Measurements from ENCODE around the gene CYP8B1. TPM values are rescaled to one million over a fixed set of nuclear protein-coding genes. Genes with fewer than 3 reads are reported as not detected.

Gene CYP8B1
- total and polyA plus RNA-seq, 2 experiments from 2014 or later: not detected

- TF ChIP-seq, protein P1, sequence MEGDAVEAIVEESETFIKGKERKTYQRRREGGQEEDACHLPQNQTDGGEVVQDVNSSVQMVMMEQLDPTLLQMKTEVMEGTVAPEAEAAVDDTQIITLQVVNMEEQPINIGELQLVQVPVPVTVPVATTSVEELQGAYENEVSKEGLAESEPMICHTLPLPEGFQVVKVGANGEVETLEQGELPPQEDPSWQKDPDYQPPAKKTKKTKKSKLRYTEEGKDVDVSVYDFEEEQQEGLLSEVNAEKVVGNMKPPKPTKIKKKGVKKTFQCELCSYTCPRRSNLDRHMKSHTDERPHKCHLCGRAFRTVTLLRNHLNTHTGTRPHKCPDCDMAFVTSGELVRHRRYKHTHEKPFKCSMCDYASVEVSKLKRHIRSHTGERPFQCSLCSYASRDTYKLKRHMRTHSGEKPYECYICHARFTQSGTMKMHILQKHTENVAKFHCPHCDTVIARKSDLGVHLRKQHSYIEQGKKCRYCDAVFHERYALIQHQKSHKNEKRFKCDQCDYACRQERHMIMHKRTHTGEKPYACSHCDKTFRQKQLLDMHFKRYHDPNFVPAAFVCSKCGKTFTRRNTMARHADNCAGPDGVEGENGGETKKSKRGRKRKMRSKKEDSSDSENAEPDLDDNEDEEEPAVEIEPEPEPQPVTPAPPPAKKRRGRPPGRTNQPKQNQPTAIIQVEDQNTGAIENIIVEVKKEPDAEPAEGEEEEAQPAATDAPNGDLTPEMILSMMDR (conservative IDR thresholded peaks at IDR 0.05; ENCODE audit: low read depth in 2 of 2): no peak
- no peak for TF ChIP-seq POLR2AphosphoS5 (IDR thresholded peaks at IDR 0.05; ENCODE audit: low read depth)
- no peak for TF ChIP-seq EZH2 (IDR thresholded peaks at IDR 0.05; ENCODE audit: low read depth, unreplicated experiment)
- TF ChIP-seq ZNF331 (CRISPR knock-in tag; IDR thresholded peaks at IDR 0.05; ENCODE audit: low read depth): no peak
- TF ChIP-seq NANOG (IDR thresholded peaks at IDR 0.05; ENCODE audit: borderline replicate concordance): no peak
- TF ChIP-seq JUNB (IDR thresholded peaks at IDR 0.05; ENCODE audit: unreplicated experiment): no peak
- no peak for TF ChIP-seq STAT1 (IDR thresholded peaks at IDR 0.05; ENCODE audit: unreplicated experiment)
- TF ChIP-seq, protein P2, sequence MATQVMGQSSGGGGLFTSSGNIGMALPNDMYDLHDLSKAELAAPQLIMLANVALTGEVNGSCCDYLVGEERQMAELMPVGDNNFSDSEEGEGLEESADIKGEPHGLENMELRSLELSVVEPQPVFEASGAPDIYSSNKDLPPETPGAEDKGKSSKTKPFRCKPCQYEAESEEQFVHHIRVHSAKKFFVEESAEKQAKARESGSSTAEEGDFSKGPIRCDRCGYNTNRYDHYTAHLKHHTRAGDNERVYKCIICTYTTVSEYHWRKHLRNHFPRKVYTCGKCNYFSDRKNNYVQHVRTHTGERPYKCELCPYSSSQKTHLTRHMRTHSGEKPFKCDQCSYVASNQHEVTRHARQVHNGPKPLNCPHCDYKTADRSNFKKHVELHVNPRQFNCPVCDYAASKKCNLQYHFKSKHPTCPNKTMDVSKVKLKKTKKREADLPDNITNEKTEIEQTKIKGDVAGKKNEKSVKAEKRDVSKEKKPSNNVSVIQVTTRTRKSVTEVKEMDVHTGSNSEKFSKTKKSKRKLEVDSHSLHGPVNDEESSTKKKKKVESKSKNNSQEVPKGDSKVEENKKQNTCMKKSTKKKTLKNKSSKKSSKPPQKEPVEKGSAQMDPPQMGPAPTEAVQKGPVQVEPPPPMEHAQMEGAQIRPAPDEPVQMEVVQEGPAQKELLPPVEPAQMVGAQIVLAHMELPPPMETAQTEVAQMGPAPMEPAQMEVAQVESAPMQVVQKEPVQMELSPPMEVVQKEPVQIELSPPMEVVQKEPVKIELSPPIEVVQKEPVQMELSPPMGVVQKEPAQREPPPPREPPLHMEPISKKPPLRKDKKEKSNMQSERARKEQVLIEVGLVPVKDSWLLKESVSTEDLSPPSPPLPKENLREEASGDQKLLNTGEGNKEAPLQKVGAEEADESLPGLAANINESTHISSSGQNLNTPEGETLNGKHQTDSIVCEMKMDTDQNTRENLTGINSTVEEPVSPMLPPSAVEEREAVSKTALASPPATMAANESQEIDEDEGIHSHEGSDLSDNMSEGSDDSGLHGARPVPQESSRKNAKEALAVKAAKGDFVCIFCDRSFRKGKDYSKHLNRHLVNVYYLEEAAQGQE (IDR thresholded peaks at IDR 0.05; ENCODE audit: unreplicated experiment): no peak
- no peak for TF ChIP-seq CREB1 (CRISPR knock-in tag; IDR thresholded peaks at IDR 0.05; ENCODE audit: low read depth)
- TF ChIP-seq, protein P3, sequence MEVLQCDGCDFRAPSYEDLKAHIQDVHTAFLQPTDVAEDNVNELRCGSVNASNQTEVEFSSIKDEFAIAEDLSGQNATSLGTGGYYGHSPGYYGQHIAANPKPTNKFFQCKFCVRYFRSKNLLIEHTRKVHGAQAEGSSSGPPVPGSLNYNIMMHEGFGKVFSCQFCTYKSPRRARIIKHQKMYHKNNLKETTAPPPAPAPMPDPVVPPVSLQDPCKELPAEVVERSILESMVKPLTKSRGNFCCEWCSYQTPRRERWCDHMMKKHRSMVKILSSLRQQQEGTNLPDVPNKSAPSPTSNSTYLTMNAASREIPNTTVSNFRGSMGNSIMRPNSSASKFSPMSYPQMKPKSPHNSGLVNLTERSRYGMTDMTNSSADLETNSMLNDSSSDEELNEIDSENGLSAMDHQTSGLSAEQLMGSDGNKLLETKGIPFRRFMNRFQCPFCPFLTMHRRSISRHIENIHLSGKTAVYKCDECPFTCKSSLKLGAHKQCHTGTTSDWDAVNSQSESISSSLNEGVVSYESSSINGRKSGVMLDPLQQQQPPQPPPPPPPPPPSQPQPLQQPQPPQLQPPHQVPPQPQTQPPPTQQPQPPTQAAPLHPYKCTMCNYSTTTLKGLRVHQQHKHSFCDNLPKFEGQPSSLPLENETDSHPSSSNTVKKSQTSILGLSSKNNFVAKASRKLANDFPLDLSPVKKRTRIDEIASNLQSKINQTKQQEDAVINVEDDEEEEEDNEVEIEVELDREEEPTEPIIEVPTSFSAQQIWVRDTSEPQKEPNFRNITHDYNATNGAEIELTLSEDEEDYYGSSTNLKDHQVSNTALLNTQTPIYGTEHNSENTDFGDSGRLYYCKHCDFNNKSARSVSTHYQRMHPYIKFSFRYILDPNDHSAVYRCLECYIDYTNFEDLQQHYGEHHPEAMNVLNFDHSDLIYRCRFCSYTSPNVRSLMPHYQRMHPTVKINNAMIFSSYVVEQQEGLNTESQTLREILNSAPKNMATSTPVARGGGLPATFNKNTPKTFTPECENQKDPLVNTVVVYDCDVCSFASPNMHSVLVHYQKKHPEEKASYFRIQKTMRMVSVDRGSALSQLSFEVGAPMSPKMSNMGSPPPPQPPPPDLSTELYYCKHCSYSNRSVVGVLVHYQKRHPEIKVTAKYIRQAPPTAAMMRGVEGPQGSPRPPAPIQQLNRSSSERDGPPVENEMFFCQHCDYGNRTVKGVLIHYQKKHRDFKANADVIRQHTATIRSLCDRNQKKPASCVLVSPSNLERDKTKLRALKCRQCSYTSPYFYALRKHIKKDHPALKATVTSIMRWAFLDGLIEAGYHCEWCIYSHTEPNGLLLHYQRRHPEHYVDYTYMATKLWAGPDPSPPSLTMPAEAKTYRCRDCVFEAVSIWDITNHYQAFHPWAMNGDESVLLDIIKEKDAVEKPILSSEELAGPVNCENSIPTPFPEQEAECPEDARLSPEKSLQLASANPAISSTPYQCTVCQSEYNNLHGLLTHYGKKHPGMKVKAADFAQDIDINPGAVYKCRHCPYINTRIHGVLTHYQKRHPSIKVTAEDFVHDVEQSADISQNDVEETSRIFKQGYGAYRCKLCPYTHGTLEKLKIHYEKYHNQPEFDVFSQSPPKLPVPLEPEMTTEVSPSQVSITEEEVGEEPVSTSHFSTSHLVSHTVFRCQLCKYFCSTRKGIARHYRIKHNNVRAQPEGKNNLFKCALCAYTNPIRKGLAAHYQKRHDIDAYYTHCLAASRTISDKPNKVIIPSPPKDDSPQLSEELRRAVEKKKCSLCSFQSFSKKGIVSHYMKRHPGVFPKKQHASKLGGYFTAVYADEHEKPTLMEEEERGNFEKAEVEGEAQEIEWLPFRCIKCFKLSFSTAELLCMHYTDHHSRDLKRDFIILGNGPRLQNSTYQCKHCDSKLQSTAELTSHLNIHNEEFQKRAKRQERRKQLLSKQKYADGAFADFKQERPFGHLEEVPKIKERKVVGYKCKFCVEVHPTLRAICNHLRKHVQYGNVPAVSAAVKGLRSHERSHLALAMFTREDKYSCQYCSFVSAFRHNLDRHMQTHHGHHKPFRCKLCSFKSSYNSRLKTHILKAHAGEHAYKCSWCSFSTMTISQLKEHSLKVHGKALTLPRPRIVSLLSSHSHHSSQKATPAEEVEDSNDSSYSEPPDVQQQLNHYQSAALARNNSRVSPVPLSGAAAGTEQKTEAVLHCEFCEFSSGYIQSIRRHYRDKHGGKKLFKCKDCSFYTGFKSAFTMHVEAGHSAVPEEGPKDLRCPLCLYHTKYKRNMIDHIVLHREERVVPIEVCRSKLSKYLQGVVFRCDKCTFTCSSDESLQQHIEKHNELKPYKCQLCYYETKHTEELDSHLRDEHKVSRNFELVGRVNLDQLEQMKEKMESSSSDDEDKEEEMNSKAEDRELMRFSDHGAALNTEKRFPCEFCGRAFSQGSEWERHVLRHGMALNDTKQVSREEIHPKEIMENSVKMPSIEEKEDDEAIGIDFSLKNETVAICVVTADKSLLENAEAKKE (CRISPR knock-in tag; IDR thresholded peaks at IDR 0.05): no peak
- TF ChIP-seq ZNF114 (CRISPR knock-in tag; IDR thresholded peaks at IDR 0.05): no peak
- TF ChIP-seq ETS1 (IDR thresholded peaks at IDR 0.05): no peak
- TF ChIP-seq EZH2phosphoT487 (IDR thresholded peaks at IDR 0.05; ENCODE audit: unreplicated experiment): no peak
Observed at GRCh38 chr3:42849017-42849416, 26.7 kb downstream of the CYP8B1 start.

More at GRCh38 chr3:42849017-42849416, 26.7 kb downstream of the CYP8B1 start:
- H3K4me1 Mint-ChIP-seq: peaks cover 12% of the 10 kb centered on the region
- Histone ChIP-seq H4K20me1 (replicated peaks; ENCODE audit: insufficient read depth) (no peaks in the 10 kb centered on the region), H3K36me3 (ENCODE audit: insufficient read depth) (no peaks in the 10 kb centered on the region), H3K4me2 (no peak overlapping the region), H3K79me2 (replicated peaks; ENCODE audit: insufficient read depth) (no peaks in the 10 kb centered on the region), H3F3A (replicated peaks; ENCODE audit: low read depth) (no peaks in the 10 kb centered on the region), H3K27ac (ENCODE audit: low read depth) (no peak overlapping the region), H3K27me3 (ENCODE audit: insufficient read depth) (no peaks in the 10 kb centered on the region), H3K4me1 (ENCODE audit: insufficient read depth) (no peaks in the 10 kb centered on the region; the same call in 1 of the 2 replicates), H2AFZ (peak overlapping the region; percentile 5; the same call in 1 of the 2 replicates), H3K4me3 (no peak overlapping the region), H3K9me2 (ENCODE audit: insufficient read depth) (peaks cover 4% of the 10 kb centered on the region; the same call in 1 of the 2 replicates)
- DNase-seq (ENCODE audit: low spot score): no peak
- H3K36me3 Mint-ChIP-seq (ENCODE audit: low read depth): no peaks in the 10 kb centered on the region
- no peak overlapping the region for H3K4me3 Mint-ChIP-seq
- no peak for ATAC-seq
- H3K9me3 Mint-ChIP-seq: no peaks in the 10 kb centered on the region
- H3K27me3 Mint-ChIP-seq (ENCODE audit: insufficient read depth, low read depth, poor library complexity): peaks cover 5% of the 10 kb centered on the region
- no peak overlapping the region for H3K27ac Mint-ChIP-seq

Data from GM23338 (cell line).